Endometrial microvascular endothelial cells (primary cell): ENCODE data around the gene IQSEC2. TPM values are rescaled to one million over a fixed set of nuclear protein-coding genes. Genes with fewer than 3 reads are reported as not detected.

Source experiments
- in situ Hi-C: cut with HindIII; loops from 2 replicates; pipeline ENCODE4 v1.10.0; 2017; ENCODE audit warnings: low sequenced_read_pairs, low pct_unique_long_range_greater_than_20kb; ENCODE audit errors: inconsistent ontology term
- total RNA-seq: library from RNA; depleted of rRNA; stranded (reverse); fragments of >200 nt; gene quantifications from one replicate; pipeline ENCODE4 v1.2.3, GENCODE V29; 2015; ENCODE audit errors: inconsistent ontology term

IQSEC2 gene
- total RNA-seq, 1 donor from 2014 or later: 13.5 TPM

DNA sequence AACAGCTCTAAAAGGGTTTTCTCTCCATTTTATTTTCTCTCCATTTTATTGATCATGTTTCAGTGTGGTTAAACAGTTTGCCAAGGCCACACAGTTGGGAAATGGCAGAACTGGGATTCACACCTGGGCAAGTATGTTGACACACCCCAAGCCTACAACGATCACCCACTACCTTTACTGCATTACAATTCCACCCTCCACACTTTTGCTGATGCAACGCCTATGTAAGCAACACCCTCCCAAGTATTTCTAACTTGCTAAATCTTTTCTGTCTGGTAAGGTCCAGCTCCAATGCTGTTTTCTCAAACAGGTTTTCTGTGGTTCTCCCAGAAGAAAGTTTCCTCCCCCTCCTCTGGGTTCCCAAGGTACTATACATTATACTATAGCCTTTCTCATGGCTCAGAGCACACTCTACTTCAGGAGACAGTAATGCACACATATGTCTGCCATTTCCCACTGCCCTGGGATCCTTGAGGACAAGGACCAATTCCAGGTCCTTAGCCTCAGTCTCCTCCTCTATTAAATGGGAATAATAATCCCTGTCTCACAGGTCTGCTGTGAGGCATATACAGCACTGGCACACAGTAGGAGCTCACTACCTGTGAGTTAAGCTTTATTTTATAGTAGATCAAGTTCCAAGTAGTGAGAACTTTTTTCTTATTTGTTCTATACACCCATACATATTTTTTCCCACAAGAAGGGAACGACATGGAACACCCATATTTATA, 27.9 kb downstream of the IQSEC2 start:
- in situ Hi-C loops: no loop called here

DNA sequence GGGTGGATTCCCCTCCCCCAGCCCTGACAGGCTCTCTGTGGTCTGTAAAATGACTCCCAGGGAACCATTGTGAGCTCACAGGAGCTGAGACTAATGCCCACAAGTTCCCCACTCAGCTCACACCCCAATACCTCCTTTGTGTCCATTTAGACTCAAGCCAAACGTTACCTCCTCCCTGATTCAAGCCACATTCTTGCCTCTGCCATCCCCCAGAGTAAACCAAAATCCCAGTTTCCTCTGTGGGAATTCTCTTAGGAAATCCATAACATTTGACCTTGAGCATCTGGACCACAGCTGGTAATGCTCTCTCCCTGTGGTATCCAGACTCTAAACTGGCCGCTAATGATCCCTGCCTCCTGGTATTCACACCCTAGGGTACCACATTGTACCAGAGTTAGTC, 30.1 kb downstream of the IQSEC2 start:
- in situ Hi-C loops: no loop called here

DNA sequence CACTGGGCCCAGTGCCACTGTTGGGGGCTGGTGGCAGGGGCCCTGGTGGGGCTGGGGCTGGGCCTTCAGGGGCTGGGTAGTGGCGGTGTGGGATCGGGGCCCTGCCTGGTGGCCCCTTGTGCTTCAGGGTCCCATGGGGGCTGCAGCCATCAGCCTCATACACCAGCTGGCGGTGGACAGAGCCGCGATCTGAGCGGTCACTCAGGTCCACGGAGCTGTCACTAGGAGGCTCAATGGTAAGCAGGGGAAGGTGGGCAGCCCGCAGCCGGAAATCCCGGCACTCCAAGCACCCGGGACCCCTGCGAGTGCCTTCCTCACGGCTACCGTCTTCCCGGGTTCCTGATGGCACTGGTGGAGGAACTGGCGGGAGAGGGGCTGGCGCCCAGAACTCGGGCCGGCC, 30.8 kb downstream of the IQSEC2 start:
- in situ Hi-C loops: no loop called here

DNA sequence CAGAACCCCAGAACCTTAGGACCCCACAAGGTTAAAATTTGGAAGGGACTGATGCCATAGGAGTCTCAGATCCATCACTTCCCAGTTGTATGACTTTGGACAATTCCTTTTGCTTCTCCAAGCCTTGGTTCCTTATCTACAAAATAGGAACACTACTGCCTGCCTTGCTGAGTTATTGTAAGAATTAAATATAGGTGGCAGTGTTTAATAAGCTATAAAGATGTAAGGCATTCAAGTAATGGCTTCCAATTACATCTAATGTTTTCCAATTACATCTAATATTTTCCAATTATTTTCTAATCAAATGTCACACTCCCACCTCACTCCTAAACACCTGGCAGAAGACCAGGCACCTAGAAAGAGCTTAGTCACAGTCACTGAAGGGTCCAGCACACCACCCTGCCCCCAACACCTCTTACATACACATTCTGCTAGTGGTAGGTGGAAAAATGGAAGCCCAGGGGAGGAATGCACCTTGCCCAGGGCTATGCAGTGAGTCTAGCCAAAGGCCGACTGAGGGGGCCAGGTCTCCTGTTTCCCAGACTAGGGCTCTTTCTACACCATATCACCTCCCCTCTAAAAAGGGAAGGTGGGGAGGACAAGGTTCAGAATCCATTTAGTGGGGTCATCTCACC, 31.9 kb downstream of the IQSEC2 start:
- in situ Hi-C loops: no loop called here

DNA sequence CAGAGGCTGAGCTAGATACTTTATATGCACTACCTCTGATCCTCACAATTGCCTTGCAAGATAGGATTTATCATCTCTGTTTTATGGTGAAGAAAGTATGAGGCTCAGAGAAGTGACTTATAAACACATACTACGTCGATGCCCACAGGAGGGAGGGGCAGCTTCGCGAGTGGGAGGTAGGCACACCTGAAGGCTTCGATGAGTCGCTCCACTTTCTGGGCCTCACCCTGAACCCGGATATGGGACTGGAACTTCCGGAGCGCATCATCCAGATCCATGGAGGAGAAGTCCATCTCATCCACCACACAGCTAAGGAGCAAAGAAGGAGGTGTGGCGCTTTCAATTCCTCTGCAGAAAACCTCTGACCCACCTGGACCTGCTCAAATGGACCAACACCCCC, 33.5 kb downstream of the IQSEC2 start:
- in situ Hi-C loops: no loop called here

DNA sequence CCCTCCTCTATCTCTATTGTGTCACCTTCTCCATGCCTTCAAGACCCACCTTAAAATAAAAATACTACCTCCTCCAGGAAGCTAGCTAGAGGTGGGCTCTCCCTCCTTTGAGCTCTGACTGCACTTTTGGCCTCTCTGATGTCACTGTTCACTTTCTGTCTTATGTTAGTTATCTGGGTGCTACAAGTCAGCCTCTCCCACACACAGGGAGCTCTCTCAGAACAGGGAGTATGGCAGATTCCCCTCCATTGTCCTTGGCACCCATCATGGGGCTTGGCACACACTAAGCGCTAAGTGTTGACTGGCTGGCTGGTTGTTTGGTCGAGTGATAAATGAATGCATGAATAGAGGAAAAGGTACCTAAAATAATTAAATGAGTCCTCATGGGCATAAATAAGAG, 35.2 kb downstream of the IQSEC2 start:
- in situ Hi-C loops: no loop called here

DNA sequence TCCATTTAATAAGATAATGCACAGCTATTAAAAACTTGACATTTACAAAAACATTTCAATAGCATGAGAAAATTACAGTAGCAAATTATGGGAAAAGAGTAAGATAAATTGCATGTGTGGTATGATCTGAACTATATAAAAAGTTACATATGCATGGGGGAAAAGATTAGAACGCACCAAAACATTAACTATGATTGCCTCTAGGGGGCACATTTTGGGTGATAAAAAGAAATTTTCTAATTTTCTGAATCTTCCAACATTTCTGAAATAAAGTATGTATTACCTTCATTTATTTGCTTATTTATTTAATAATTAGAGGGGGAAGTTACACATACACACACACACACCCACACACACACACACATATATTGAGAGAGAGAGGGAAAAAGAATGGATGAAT, 36.8 kb downstream of the IQSEC2 start:
- in situ Hi-C loops: no loop called here

DNA sequence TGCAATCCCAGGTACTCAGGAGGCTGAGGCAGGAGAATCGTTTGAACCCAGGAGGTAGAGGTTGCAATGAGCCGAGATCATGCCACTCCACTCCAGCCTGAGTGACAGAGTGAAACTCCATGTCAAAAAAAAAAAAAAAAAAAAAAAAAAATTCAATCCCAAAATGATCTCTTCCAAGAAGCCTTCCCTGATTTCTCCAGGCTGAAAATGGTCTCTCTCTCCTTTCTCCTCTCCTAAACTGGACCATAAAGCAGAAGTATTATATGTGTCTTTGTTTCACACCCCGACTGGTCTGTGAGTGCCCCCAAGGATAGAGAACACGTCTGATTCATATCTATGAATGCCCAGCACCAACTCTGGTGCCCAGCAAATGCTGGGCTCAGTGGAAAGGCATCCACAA, 39.1 kb downstream of the IQSEC2 start:
- in situ Hi-C loops: no loop called here

DNA sequence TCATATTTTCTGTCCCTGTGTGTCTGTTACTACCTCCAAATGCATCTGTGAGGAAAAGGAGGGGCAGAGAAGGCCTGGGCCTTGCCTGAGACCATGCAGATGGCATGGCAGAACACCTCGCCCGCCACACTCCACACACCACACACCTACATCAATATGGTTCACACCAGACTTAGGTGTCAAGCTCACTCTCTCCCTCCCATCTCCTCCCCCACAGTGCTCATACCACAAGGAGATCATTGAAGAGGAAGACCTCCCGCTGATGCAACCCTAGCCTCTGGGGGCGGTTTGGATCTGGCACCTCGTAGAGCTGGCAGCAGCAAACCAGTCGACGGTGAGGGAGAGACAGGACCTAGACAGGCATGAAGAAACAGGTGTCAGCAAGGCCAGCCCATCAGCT, 39.8 kb downstream of the IQSEC2 start:
- in situ Hi-C loops: no loop called here

DNA sequence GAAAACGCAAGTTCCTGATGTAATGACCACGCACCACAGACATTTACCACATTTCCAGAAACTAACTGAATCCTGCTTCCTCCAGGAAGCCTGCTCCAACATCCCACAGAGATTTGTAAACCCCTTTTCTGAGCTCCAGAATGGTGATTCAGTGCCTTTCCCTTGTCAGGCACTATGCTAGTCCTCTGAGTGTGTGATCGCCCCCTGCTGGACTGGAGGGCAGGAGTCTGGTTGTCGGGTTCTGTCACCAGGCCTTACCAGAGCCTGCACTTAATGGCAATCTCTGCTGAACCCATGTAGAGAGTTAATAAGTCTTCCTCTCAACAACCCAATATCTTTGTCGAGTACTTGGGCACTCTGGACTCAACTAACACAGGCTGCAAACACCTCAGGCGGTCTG, 41.9 kb downstream of the IQSEC2 start:
- in situ Hi-C loops: no loop called here

DNA sequence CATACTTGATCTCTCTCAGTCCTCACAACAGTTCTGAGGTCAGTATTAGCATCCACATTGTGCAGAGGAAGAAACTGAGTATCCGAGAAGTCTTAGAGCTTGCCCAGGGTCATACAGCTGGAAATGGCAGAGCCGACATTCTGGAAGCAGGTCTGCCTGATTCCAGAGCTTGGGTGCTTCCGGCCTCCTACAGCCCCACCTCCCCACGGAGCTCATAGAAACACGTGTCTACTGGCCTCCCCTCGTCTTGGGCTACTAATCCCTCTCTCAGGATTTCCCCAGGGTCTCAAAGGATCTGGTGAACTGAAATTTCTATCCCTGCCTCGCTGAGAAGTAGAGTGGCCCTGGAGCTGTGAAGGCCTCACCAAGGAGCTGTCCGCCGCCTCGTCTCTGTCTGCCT, 44.3 kb downstream of the IQSEC2 start:
- in situ Hi-C loops: no loop called here

DNA sequence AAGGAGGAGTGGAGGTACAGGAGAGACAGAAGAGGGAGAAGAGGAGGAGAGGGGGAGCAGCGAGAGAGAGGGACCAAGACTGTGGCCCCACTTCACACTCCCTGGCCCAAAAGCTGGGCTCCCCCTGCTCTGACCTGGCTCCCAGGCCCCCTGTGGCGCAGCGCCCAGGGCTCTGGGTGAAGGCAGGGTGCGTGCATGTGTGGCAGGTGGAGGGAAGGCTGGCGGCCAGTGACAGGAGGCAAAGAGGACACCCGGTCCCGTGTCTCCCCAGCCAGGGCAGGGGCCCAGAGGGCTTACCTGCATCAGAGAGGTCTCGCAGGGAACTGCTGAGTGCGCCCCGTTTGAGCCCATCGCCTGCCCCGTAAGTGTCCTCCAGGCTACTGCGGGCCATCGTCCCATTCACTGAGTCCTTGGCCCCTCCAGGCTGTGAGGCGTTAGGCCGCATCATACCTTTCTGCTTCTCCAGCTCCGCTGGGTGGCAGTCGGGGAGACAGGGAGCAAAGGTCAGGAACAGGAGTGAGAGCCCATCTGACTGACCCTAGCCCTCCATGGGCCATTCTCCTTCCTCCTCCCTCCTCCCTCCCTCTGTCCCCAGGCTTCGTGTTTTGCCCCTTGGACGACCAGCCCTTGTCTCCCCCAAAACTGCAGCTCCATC, 45.2 kb downstream of the IQSEC2 start:
- in situ Hi-C loops: no loop called here

DNA sequence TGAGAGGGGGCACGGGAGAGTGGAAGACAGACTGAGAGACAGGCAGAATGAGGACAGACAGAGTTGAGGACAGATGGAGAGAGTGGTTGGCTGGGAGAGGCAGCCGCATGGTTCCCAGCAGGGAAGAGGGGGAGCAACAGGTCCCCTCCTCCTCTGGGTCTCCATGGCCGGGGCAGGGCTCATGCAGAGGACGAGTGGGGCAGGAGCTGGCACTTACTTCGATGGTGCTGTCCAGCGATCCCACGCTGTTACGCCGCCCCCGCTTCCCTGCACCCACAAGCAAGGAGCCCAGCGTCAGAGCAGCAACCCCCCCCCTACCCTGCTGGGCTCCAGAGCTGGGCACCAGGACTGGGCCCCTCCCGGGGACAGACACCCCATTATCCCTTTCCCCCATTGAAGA, 45.8 kb downstream of the IQSEC2 start:
- in situ Hi-C loops: no loop called here

DNA sequence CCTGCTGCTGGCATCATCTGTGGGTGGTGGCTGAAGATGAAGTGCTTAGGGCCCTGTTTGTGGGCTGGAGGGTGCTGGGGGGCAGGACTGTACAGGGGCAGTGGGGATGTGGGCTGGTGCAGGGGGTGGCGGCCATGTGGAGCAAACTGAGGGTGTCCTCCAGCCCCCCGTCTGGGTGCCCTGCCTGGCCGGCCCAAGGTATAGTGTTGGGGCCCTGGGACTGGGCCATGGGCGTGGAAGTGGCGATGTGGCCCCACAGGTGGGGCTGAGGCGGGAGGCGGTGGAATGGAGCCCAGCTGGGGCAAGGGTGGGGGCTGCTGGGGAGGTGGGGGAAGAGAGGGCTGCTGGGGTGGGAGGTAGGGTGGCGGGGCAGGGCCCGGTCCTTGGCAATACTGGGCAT, 46.9 kb downstream of the IQSEC2 start:
- in situ Hi-C loops: no loop called here

DNA sequence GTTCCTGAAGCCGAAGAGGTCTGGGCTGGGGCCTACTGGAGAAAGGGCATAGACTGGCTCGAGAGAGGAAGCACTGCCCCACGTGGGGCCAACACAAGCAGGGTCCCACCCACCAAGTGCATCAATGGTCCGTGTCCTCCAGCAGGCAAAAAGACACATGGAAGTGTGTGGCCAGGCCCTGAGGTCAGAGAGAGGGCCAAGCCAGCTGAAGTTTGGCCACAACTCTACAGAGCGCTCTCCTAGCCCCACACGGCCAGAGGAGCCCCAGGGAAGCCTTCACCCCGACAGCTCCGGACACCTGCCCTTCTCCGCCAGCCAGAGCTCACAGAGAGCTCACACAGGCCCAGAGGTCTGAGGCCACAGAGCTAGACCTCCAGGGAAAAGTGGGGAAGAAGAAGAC, 47.8 kb downstream of the IQSEC2 start:
- in situ Hi-C loops: no loop called here

DNA sequence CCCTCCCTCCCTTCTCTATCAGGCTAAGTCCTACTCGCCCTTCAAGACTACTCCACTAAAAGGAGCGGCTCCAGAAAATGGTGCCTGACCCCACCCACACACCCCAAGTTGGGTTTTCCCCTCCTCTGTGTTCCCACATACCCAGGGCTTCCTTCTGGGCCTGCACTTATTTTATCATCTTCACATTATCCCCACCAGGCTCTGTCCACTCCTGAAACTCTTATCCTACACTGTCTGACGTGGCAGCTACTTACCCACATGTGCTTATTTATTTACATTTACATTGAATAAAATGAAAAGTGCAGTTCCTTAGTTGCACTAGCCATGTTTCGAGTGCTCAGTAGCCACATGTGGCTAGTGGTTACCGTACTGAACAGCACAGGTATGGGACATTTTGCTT, 51.3 kb downstream of the IQSEC2 start:
- in situ Hi-C loops: no loop called here

DNA sequence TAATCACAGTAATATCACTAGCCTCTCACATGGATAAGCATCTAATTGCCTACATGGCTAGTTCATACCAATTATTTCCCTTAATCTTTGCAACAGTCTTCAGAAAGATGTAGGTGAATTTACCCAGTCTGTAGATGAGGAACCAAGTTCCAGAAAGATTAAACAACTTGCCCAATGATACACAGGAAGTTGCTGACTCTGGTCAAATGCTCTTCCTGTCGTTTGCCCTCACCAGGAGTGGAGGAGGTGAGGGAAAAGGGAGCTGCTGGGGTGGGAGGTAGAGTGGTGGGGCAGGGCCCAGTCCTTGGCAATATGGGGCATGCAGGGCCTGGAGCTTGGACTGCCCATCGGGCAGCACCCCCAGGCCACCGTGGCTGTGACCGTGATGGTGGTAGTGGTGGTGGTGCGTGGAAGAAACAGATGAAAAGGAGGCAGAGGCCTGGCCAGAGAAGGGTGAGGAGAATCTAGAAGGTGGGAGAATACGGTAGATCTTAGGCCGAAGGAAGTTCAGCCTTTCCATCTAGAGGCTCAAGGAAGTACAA, 54.1 kb downstream of the IQSEC2 start:
- in situ Hi-C loops: no loop called here

DNA sequence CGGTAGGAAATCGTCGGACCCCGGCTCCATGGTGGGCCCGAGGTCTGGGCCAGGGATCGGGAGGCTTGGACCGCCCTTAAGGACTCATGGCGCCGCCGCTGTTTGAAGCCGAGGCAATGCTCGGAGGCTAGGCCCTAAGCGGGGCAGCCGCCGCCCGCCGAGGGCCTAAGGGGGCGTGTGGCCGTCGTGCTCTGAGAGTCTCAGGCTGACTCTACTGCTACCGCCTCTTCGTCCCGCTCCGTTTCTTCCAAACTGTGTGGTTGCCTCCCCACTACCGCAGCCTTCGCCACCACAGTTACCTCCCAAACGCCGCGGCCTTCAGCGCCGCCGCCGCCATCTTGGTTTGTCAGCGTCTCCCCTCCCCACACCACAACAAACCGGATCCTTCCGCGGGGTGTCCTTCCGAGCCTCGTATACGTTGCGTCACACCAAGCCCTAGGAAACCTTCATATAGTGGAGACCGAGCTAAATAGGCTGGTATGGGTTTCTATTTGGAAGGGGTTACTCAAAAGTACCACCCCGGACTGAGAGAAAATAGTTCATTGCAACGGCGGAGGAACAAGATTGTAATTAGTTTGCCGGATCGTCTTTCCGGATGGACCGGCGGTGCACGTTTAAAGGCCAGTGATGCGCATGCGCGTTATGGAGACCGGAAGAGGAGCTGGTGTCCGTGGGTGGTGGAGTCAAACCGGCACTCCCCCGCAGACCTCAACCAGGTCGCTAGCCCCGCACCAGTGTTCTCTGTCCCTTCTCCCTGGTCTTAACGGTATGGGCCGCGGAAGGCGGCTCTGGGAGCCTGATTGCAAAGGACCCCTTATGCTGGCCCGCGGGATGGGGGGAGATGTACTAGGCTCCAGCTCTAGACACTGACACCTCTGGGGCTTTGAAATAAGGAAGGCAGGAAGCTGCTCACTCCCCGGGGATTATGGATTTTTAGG, 56.3 kb downstream of the IQSEC2 start, which contains the start of gene KDM5C:
Gene KDM5C (minus strand): TSS at position 348 of the 938 bp plus-strand sequence. CDS start 318 bp downstream, at position 30.
- in situ Hi-C loops: no loop called here
